NAMALWA (cell line): ENCODE data around the gene ODC1.

Experiments
- DNase-seq: peaks from one replicate; pipeline ENCODE4 v3.0.0-alpha.2; 2015; ENCODE audit warnings: low spot score

The ODC1 gene

DNA sequence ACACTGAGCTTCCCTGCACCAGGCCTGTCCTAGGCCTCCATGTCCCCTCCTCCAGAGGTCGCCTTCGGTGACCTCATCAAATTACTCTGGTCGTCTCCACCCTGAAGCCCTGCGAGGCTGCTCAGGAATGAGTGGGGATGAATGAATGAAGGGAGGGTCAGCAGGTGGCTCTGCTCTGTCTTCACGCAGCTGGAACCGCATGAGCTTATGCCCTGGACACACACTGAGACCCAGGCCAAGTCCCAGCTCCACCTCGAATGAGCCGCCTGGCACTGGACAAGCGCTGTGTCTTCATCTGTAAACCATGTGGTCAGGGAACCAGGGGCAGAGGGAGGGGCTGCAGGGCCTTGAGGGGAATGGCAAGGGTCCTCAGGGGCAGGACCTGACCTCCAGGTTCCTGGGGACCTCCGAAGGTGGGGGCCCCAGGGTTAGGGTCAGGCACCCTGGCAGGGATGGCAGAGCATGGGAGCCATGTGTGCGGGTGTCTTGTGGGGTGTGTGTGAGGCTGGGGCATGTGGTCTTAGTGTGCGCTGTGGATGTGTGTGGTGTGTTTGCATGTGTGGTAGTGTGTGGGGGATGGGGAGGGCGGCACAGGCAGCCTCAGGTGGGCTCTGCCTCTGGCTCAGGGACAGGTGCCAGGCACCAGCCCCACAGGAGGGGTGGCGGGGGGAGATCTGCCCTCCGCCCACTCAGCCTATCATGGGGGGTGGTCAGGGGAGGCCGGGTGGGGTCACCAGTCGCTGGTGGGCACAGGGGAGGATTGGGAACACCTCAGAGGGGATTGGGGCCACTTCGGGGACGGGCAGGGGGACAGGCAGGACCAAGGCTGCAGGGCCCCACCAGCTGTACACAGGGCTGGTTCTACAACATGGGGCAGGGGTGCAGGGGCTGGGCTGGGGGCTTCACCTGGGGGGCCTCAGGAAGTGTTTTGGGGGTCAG, 13.9 kb downstream of the ODC1 start:
- no peak for DNase-seq

DNA sequence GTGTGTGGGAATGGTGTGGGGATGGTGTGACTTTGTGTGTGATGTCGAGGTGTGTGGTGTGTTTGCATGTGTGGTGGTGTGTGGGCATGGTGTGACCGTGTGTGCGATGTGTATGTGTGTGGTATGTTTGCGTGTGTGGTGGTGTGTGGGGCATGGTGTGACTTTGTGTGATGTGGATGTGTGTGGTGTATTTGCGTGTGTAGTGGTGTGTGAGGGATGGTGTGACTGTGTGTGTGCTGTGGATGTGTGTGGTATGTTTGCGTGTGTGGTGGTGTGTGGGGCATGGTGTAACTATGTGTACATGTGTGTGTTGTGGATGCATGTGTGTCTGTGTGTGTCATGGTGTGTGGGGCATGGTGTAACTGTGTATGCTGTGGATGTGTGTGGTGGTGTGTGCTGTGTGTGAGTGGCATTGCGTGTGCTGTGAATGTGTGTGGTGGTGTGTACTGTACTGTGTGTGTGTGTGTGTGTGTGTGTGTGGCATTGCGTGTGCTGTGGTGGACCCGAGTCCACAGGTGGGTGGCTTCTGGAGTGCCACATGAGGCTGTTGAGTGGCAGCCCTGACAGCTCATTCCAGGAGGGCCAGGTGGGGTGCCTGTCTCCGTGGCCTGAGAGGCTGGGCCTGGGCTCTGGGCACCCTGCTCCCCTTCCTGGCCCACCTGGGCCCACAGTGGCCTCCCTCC, 14.7 kb downstream of the ODC1 start:
- no peak for DNase-seq

GRCh38 chr2:10432311-10433181, 15.6 kb downstream of the ODC1 start:
- no peak for DNase-seq

- DNase-seq, result no peak
Observed at GRCh38 chr2:10431797-10432196, 16.3 kb downstream of the ODC1 start.

- no peak for DNase-seq
Observed at GRCh38 chr2:10430886-10431622, 17.1 kb downstream of the ODC1 start.

DNA sequence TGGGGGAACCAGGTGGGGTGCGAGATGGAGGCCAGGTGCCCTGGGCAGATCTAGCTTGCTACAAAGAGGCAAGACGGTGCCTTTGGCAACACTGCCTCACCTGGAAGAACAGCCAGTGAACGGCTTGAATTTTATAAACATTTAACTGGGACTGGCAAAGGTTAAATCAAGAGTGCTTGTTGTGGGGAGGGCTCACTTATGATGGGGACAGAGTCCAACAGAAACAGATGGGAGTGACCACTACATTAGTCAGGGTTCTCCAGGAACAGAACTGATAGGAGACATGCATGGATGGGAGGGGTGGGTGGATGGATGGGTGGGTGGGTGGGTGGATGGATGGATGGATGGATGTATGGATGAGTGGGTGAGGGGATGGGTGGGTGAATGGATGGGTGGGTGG, 19.2 kb downstream of the ODC1 start:
- DNase-seq, result no peak

DNA sequence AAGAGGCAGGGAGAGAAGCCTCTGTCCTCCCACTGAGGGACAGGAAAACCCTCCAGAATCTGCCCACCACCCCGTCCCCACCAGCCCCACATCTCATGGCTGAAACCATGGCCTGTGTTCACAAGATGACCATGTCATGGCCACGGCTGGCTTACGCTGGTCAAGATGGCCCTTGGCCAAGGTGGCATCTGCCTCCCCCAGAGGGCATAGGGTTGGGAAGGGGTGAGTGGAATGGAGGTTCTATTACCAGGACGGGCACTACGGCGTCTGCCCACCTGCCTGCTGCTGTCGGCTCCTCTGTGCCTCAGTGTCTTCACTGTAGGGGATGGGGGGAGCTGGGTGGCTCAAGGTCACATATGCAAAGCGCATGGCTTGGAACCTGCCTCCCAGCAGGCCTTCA, 19.8 kb downstream of the ODC1 start:
- no peak for DNase-seq

DNA sequence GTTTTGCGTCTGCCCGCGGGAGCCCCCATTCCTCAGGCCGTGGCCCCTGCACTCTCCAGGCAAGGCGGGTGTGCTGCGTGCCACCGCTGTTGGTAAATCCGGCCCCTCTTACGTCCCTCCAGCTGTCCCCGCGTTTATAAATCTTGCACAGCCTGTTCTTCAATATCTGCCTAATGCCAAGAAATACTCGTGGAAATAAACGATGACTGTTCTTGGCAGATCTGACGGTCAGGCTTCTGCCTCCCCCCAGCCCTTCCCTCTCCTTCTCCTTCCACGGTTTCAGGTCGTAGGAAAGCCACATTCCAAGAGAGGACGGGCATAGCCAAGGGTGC, 20.5 kb downstream of the ODC1 start:
- no peak for DNase-seq

DNA sequence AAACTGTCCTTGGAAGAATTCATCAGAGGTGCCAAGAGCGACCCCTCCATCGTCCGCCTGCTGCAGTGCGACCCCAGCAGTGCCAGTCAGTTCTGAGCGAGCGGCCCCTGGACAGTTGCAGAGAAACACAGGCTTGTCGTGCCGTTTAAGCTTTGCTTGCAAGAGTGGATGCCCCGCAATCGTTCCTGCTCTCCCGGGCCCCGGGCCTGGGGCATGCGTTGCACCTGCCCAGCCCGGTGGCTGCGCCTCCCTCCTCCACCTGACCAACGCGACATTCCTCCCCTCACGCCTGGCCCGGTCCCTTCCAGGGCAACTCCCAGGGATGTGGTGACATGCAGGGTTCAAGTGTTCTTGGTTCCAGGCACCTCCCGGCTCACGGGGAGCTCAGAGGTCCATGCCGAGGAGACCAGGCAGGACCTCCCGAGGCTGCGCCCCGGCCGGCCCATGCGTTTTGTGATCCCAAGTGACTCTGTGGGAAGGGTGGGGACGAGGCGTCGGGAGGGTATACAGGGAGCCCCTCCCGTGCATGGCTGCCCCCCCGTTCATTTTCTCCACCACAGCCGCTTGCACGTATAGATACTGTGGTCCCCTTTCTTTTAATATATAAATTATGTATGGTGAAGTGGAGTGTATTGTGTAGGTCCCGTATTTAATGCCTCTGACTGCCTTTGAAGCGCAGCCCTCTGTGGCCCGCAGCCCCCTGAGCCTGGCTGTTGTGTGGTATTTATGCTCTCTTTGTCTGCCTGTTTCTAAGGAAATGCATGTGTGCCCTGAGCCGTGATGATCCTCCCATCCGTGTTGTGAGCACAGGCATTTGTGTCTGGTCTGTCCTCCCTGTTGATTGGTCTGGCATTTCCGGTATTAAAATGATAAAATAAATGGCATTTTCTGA, 21.2 kb downstream of the ODC1 start:
- DNase-seq, result no peak

- DNase-seq, result no peak
Observed at GRCh38 chr2:10425699-10426098, 22.4 kb downstream of the ODC1 start.

DNA sequence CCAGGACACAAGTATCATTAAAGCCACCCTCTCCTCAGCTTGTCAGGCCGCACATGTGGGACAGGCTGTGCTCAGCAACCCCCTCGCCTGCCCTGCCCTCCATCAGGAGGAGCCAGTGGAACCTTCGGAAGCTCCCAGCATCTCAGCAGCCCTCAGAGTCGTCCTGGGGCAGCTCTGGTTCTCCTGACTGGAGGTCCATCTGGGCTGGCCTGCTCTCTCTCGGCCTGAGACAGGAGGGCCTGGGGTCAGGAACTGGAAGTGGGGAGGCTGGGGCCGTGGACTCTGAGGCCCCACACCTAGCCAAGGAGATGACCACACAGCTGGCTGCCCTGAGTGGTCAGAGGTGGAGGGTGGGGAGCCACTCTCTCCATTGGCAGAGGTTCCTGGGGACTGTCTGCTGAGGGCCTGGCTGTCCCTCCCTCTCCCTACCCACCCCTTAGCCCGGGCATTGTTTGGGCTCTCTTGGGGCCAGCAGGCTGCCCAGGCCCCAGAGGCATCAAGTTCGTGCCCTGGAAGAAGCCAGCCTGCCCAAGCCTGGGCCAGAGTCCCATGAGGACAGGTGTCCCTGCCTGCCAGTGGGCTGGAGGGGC, 23.1 kb downstream of the ODC1 start:
- no peak for DNase-seq

DNA sequence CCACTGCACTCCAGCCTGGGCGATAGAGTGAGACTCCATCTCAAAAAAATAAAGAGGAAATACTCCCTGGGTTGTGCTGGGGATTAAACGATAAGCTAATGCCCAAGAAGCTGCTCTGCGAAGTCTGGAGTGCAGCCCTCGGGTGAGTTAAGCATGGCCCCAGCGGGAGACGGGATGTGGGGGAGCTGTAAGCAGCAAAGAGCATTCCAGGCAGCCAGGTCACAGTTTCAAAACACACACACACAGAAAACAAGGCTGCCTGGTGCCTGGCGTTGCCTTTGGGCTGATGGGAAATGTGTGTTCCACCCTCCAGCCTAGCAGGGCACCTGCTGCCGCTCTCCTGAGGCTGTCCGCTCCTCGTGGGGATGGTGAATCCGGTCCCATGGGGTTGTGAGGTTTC, 24.1 kb downstream of the ODC1 start:
- no peak for DNase-seq

- DNase-seq, result no peak
Observed at GRCh38 chr2:10423400-10423774, 24.7 kb downstream of the ODC1 start.

- DNase-seq, result no peak
Observed at GRCh38 chr2:10422732-10423399, 25.3 kb downstream of the ODC1 start.

DNA sequence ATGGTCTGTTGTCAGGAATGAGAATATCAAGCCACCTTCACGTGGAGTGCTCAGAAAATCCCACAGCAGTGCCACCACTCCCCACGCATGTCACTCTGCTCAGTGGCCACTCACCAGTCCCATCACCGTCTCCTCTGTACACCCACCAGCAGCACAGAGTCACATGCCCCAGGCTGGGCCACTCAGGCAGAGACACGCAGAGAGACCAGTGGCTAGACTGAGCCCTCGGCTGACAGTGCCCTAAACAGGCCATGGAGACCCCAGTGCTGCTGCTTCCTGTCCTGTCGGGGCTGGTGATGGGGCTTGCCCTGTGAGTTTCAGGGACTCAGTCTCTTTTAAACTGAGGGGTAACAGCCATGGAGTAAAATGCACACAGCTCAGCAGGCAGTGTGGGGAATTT, 25.9 kb downstream of the ODC1 start:
- no peak for DNase-seq

- DNase-seq, result no peak
Observed at GRCh38 chr2:10419553-10420257, 28.4 kb downstream of the ODC1 start.

GRCh38 chr2:10417551-10418335, 30.4 kb downstream of the ODC1 start:
- DNase-seq, result no peak

DNA sequence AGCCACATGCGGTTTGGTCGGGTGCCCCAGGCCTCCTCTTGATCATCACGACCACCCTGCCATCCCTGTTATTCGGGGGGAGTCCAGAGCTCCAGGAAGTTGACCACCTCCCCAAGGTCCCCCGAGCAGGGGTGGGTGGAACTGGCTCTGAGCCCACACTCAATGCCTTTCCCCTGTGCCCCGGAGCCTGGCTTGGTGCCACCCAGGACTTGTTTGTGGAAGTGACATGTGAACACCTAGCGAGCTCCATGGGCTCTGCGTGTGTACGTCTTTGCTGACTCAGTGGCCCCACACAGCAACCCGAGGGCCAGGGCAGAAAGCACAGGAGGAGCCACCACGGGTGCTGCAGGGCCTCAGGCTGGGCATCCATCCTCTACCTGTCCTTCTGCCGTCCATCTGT, 32.5 kb downstream of the ODC1 start:
- no peak for DNase-seq

- no peak for DNase-seq
Observed at GRCh38 chr2:10415048-10415447, 33.1 kb downstream of the ODC1 start.
